IPS DF 6.9 (cell line): ENCODE results near the gene HCST.

Source experiments
- DNase-seq: peaks from one replicate; pipeline ENCODE4 v3.0.0-alpha.2; 2013; ENCODE audit warnings: low read depth, low spot score
- H3K27ac ChIP-seq: one replicate; pipeline ENCODE4 v1.5.1; 2013; ENCODE audit warnings: low read length, control low read depth
- H3K27me3 ChIP-seq: 2 replicates; pipeline ENCODE4 v1.6.1; 2013; ENCODE audit warnings: mild to moderate bottlenecking, low read length; ENCODE audit not compliant: control insufficient read depth, insufficient read depth
- H3K36me3 ChIP-seq: 2 replicates; pipeline ENCODE4 v1.6.1; 2013; ENCODE audit warnings: low read length; ENCODE audit not compliant: control insufficient read depth, insufficient read depth
- H3K4me1 ChIP-seq: 2 replicates; pipeline ENCODE4 v1.6.1; 2013; ENCODE audit warnings: low read length; ENCODE audit not compliant: control insufficient read depth, insufficient read depth
- H3K4me3 ChIP-seq: 2 replicates; pipeline ENCODE4 v1.5.1; 2013; ENCODE audit warnings: mild to moderate bottlenecking, low read length
- H3K9me3 ChIP-seq: 2 replicates; pipeline ENCODE4 v1.6.1; 2013; ENCODE audit warnings: low read length, inconsistent platforms; ENCODE audit not compliant: control insufficient read depth, insufficient read depth
- WGBS: extraction: QIAGEN DNeasy Blood & Tissue Kit; methylation state at CpG from one replicate; pipeline ENCODE4 v1.1.7; 2013; ENCODE audit warnings: mixed read lengths, missing lambda C conversion rate; ENCODE audit not compliant: insufficient read length, insufficient coverage; 5-methylcytosine and 5-hydroxymethylcytosine counted together

Gene HCST

DNA sequence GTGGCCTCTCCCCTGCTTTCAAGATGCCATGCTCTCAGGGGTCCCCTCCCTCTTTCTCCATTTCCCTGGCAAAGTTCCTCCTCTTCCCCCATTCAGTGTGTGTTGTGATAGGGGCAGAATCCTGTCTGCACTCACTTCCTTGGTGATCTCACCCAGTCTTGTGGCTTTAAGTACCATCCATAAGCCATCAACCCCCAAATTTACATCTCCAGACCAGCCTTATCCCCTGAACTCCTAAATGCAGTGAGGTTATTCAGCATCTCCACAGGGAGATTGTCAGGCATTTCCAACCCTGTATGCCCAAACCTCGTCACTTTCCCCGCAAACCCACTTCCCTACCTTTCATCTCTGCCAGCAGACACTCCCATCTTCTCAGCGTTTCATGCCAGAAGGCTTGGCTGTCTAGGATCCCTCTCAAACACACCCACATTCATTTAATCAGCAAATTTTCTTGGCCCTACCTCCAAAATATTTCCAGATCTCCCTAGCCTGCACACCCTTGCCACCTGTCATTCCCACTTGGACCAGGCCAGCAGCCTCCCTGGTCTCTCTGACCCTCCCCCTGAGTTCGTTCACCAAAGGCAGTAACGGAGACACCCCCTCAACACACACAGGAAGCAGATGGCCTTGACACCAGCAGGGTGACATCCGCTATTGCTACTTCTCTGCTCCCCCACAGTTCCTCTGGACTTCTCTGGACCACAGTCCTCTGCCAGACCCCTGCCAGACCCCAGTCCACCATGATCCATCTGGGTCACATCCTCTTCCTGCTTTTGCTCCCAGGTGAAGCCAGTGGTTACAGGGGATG lies at the start of gene HCST:
TSS of gene HCST (plus strand) at position 676 of the 808 bp plus-strand sequence. CDS start at position 741, 65 bp downstream.
- H3K27ac ChIP-seq: no peak within 1 kb of the TSS
- no peak for DNase-seq
- H3K9me3 ChIP-seq: no peaks in the 10 kb centered on the region
- H3K36me3 ChIP-seq: peaks cover 4% of the 10 kb centered on the region
- WGBS: no CpG with 5 or more reads among the region's 6 CpGs
- H3K4me3 ChIP-seq: peak within 1 kb of the TSS; percentile 16; the same call in 1 of the 2 replicates
- H3K4me1 ChIP-seq: peaks cover 6% of the 10 kb centered on the region; the same call in 1 of the 2 replicates
- H3K27me3 ChIP-seq: no peaks in the 10 kb centered on the region

DNA sequence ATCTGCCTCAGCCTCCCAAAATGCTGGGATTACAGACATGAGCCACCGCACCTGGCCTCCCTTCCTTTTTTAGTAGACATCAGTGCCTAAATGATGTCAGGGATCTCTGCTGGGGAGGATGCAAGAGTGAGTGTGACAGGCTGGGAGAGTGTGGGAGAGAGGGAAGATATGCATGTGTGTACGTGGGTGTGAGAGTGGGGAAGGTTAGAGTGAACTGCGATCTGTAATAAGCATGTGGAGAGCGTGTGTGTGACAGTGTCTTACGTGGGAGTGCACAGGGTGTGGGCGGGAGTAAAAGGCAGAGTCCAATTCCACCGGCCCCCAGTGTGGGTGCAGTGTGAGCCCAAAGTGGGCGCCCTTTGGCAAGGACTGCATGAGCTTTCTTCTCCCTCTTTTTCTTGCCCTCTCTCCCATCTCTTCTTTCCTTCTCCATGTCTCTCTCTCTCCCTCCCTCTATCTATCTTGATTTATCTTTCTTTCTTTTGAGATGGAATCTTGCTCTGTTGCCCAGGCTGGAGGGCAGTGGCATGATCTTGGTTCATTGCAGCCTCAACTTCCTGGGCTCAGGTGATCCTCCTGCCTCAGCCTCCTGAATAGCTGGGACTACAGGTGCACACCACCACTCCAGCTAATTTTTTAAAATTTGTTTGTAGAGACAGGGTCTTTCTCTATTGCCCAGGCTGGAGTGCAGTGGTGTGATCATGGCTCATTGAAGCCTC lies 49.1 kb upstream of the HCST start:
- Histone ChIP-seq H3K4me3 (no peak overlapping the region), H3K9me3 (no peaks in the 10 kb centered on the region), H3K4me1 (peaks cover 4% of the 10 kb centered on the region), H3K27ac (no peak overlapping the region), H3K27me3 (no peaks in the 10 kb centered on the region; the same call in 1 of the 2 replicates), H3K36me3 (no peaks in the 10 kb centered on the region; the same call in 1 of the 2 replicates)
- WGBS: 100% methylated on average over 1 of the region's 8 CpGs
- no peak for DNase-seq

GRCh38 chr19:35856546-35857149 lies 45.7 kb upstream of the HCST start, which contains the start of gene KIRREL2:
Gene KIRREL2 (plus strand): TSS chr19:35856911. CDS start chr19:35857120, 209 bp downstream.
- Histone ChIP-seq H3K36me3 (no peaks in the 10 kb centered on the region), H3K4me1 (peaks cover 6% of the 10 kb centered on the region), H3K27ac (no peak within 1 kb of the TSS), H3K9me3 (no peaks in the 10 kb centered on the region), H3K27me3 (no peaks in the 10 kb centered on the region; the same call in 1 of the 2 replicates), H3K4me3 (peak within 1 kb of the TSS; percentile 52; the same call in 1 of the 2 replicates)
- DNase-seq: no peak
- no CpG with 5 or more reads among the region's 42 CpGs for whole genome bisulfite sequencing

GRCh38 chr19:35858311-35858710 lies 44.0 kb upstream of the HCST start:
- Histone ChIP-seq H3K4me1 (peaks cover 6% of the 10 kb centered on the region), H3K9me3 (no peaks in the 10 kb centered on the region), H3K36me3 (no peaks in the 10 kb centered on the region), H3K4me3 (no peak overlapping the region), H3K27me3 (peaks cover 2% of the 10 kb centered on the region; the same call in 1 of the 2 replicates), H3K27ac (no peak overlapping the region)
- DNase-seq: no peak
- no CpG with 5 or more reads among the region's 6 CpGs for WGBS

- no peak for DNase-seq
- H3K27me3 ChIP-seq: peaks cover 2% of the 10 kb centered on the region; the same call in 1 of the 2 replicates
- WGBS: no CpG with 5 or more reads among the region's 4 CpGs
- no peaks in the 10 kb centered on the region for H3K36me3 ChIP-seq
- no peak overlapping the region for H3K27ac ChIP-seq
- H3K4me1 ChIP-seq: peaks cover 6% of the 10 kb centered on the region
- H3K4me3 ChIP-seq: no peak overlapping the region
- no peaks in the 10 kb centered on the region for H3K9me3 ChIP-seq
These were observed 42.9 kb upstream of the HCST start for GRCh38 chr19:35859414-35859813.

GRCh38 chr19:35860436-35860817 lies 41.9 kb upstream of the HCST start:
- Histone ChIP-seq H3K9me3 (no peaks in the 10 kb centered on the region), H3K4me3 (peak overlapping the region; percentile 26; the same call in 1 of the 2 replicates), H3K27ac (no peak overlapping the region), H3K27me3 (peaks cover 2% of the 10 kb centered on the region; the same call in 1 of the 2 replicates), H3K36me3 (no peaks in the 10 kb centered on the region), H3K4me1 (peaks cover 6% of the 10 kb centered on the region)
- no peak for DNase-seq
- WGBS: no CpG with 5 or more reads among the region's 24 CpGs

DNA sequence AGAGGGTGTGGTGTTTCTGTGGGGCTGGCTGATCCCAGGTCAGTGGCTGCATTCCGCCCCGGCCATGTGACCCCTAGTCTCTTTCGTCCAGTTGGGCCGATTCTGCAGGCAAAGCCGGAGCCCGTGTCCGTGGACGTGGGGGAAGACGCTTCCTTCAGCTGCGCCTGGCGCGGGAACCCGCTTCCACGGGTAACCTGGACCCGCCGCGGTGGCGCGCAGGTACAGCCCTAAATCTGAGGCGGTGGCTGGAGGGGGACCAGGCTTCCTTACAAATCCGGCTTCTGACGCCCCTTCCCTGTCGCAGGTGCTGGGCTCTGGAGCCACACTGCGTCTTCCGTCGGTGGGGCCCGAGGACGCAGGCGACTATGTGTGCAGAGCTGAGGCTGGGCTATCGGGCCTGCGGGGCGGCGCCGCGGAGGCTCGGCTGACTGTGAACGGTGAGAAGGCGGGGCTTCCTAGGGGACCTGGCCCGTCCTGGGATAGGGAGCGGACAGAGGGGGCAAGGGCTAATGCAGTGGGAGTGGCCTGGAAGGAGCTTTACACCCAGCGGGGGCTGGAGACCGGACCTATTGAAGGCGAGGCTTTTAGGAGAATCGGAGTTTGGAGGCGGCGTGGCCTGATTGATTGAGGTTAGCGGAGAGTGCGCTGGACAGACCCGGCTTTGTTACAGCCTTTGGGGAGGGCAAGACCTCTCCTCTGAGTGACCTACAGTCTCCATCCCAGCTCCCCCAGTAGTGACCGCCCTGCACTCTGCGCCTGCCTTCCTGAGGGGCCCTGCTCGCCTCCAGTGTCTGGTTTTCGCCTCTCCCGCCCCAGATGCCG lies 41.3 kb upstream of the HCST start:
- Histone ChIP-seq H3K27ac (no peak overlapping the region), H3K36me3 (no peaks in the 10 kb centered on the region), H3K9me3 (no peaks in the 10 kb centered on the region), H3K27me3 (peaks cover 2% of the 10 kb centered on the region; the same call in 1 of the 2 replicates), H3K4me1 (0 out of 2 replicates have a peak, but pooled peaks cover 3% of the 10 kb centered on the region), H3K4me3 (peak overlapping the region; percentile 26; the same call in 1 of the 2 replicates)
- no CpG with 5 or more reads among the region's 55 CpGs for WGBS
- DNase-seq: peak; percentile 74

DNA sequence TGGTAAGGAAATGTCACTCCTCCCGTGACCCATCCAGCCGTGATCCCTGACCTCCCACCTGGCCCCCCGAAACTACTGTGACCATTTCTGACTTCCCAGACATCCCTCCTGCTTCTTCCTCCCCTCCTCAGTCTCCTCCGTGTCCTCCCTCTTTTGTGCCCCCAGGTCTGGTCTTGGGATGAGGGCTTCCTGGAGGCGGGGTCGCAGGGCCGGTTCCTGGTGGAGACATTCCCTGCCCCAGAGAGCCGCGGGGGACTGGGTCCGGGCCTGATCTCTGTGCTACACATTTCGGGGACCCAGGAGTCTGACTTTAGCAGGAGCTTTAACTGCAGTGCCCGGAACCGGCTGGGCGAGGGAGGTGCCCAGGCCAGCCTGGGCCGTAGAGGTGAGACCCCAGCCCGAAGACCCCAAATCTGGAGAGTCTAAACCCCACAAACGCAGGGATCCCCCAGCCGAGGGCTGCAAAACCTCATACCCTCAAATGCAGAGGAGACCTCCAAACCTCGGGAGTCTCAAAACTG lies 40.6 kb upstream of the HCST start:
- no peaks in the 10 kb centered on the region for H3K36me3 ChIP-seq
- H3K9me3 ChIP-seq: no peaks in the 10 kb centered on the region
- DNase-seq: no peak
- whole genome bisulfite sequencing: no CpG with 5 or more reads among the region's 19 CpGs
- H3K4me3 ChIP-seq: peak overlapping the region; percentile 1; the same call in 1 of the 2 replicates
- 0 out of 2 replicates have a peak, but pooled peaks cover 3% of the 10 kb centered on the region for H3K4me1 ChIP-seq
- peaks cover 2% of the 10 kb centered on the region; the same call in 1 of the 2 replicates for H3K27me3 ChIP-seq
- no peak overlapping the region for H3K27ac ChIP-seq

DNA sequence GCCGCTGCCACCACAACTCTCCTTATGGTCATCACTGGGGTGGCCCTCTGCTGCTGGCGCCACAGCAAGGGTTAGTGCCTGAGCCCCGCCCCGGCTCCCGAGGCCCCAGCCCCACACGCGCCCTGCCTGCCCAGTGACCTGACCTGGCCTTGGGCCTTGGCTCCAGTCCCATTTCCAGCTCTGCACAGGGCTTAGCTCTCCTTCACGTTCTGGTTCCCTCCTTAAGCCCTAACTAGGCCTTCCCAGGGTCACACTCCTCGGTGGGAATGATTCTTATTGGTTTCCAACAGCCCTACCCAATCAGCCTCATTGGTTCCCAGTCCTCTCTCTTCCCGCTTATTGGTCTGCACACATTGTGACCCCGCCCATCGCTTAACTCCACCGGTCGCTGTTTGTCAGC lies 39.8 kb upstream of the HCST start:
- peaks cover 2% of the 10 kb centered on the region; the same call in 1 of the 2 replicates for H3K27me3 ChIP-seq
- WGBS: no CpG with 5 or more reads among the region's 14 CpGs
- 0 out of 2 replicates have a peak, but pooled peaks cover 3% of the 10 kb centered on the region for H3K4me1 ChIP-seq
- no peak overlapping the region for H3K4me3 ChIP-seq
- no peak overlapping the region for H3K27ac ChIP-seq
- DNase-seq: no peak
- H3K36me3 ChIP-seq: no peaks in the 10 kb centered on the region
- no peaks in the 10 kb centered on the region for H3K9me3 ChIP-seq
